ENCODE measurements around the gene NBEAL1.

NBEAL1 gene

GRCh38 chr2:203135105-203135504 is 120.4 kb downstream of the NBEAL1 start:
- H3F3A ChIP-seq (ENCODE audit: insufficient read depth, low read length), result no peaks in the 10 kb centered on the region
- H3K36me3 ChIP-seq (replicated peaks; ENCODE audit: insufficient read depth, low read length), result no peaks in the 10 kb centered on the region
- H3K4me3 ChIP-seq (ENCODE audit: low read length), result no peak overlapping the region
- DNase-seq, result no peak
- H4K20me1 ChIP-seq (ENCODE audit: insufficient read depth, low read length), result no peaks in the 10 kb centered on the region
- no peak overlapping the region for H2AFZ ChIP-seq (ENCODE audit: low read length)
- H3K79me2 ChIP-seq (ENCODE audit: low read length), result no peaks in the 10 kb centered on the region
- no peaks in the 10 kb centered on the region for H3K4me1 ChIP-seq (ENCODE audit: low read length)
- no peak overlapping the region for H3K27ac ChIP-seq (ENCODE audit: low read length)
- H3K9me2 ChIP-seq (replicated peaks; ENCODE audit: insufficient read depth, low read length), result no peaks in the 10 kb centered on the region
- no peak for TF ChIP-seq EZH2 (optimal IDR thresholded peaks at IDR 0.05; ENCODE audit: low read depth, low read length)
- no peak for TF ChIP-seq EZH2phosphoT487 (IDR thresholded peaks at IDR 0.05; ENCODE audit: low read length)
- no peak for TF ChIP-seq CTCF (IDR thresholded peaks at IDR 0.05; ENCODE audit: low read length)
- no peak overlapping the region for H3K9ac ChIP-seq (ENCODE audit: low read length)
- no peak overlapping the region for H3K4me2 ChIP-seq (ENCODE audit: low read depth, low read length)
- no peaks in the 10 kb centered on the region for H3K27me3 ChIP-seq (replicated peaks; ENCODE audit: insufficient read depth, low read length)
- H3K9me3 ChIP-seq (replicated peaks; ENCODE audit: insufficient read depth, low read length), result no peaks in the 10 kb centered on the region

- H3K9ac ChIP-seq (ENCODE audit: low read length), result no peak overlapping the region
- H3K4me1 ChIP-seq (ENCODE audit: low read length), result no peaks in the 10 kb centered on the region
- no peaks in the 10 kb centered on the region for H3K36me3 ChIP-seq (replicated peaks; ENCODE audit: insufficient read depth, low read length)
- no peak for DNase-seq
- no peaks in the 10 kb centered on the region for H3K9me2 ChIP-seq (replicated peaks; ENCODE audit: insufficient read depth, low read length)
- H3K9me3 ChIP-seq (replicated peaks; ENCODE audit: insufficient read depth, low read length), result no peaks in the 10 kb centered on the region
- H3K79me2 ChIP-seq (ENCODE audit: low read length), result no peaks in the 10 kb centered on the region
- no peak overlapping the region for H2AFZ ChIP-seq (ENCODE audit: low read length)
- H4K20me1 ChIP-seq (ENCODE audit: insufficient read depth, low read length), result no peaks in the 10 kb centered on the region
- H3K27ac ChIP-seq (ENCODE audit: low read length), result no peak overlapping the region
- TF ChIP-seq CTCF (IDR thresholded peaks at IDR 0.05; ENCODE audit: low read length) (no peak), EZH2 (optimal IDR thresholded peaks at IDR 0.05; ENCODE audit: low read depth, low read length) (no peak), EZH2phosphoT487 (IDR thresholded peaks at IDR 0.05; ENCODE audit: low read length) (no peak)
- H3F3A ChIP-seq (ENCODE audit: insufficient read depth, low read length), result no peaks in the 10 kb centered on the region
- H3K4me2 ChIP-seq (ENCODE audit: low read depth, low read length), result no peak overlapping the region
- H3K27me3 ChIP-seq (replicated peaks; ENCODE audit: insufficient read depth, low read length), result no peaks in the 10 kb centered on the region
- no peak overlapping the region for H3K4me3 ChIP-seq (ENCODE audit: low read length)
These were observed 128.7 kb downstream of the NBEAL1 start for GRCh38 chr2:203143391-203143790.

- Histone ChIP-seq H3K27ac (ENCODE audit: low read length) (no peak overlapping the region), H3K36me3 (replicated peaks; ENCODE audit: insufficient read depth, low read length) (no peaks in the 10 kb centered on the region), H3K9me2 (replicated peaks; ENCODE audit: insufficient read depth, low read length) (no peaks in the 10 kb centered on the region), H4K20me1 (ENCODE audit: insufficient read depth, low read length) (no peaks in the 10 kb centered on the region), H3K9me3 (replicated peaks; ENCODE audit: insufficient read depth, low read length) (no peaks in the 10 kb centered on the region), H3K79me2 (ENCODE audit: low read length) (no peaks in the 10 kb centered on the region), H3K9ac (ENCODE audit: low read length) (no peak overlapping the region), H3K4me3 (ENCODE audit: low read length) (no peak overlapping the region), H3F3A (ENCODE audit: insufficient read depth, low read length) (no peaks in the 10 kb centered on the region), H3K27me3 (replicated peaks; ENCODE audit: insufficient read depth, low read length) (no peaks in the 10 kb centered on the region), H3K4me1 (ENCODE audit: low read length) (no peaks in the 10 kb centered on the region), H3K4me2 (ENCODE audit: low read depth, low read length) (no peak overlapping the region), H2AFZ (ENCODE audit: low read length) (no peak overlapping the region)
- DNase-seq, result no peak
- TF ChIP-seq EZH2phosphoT487 (IDR thresholded peaks at IDR 0.05; ENCODE audit: low read length) (no peak), CTCF (IDR thresholded peaks at IDR 0.05; ENCODE audit: low read length) (no peak), EZH2 (optimal IDR thresholded peaks at IDR 0.05; ENCODE audit: low read depth, low read length) (no peak)
These were observed 134.5 kb downstream of the NBEAL1 start for GRCh38 chr2:203149194-203149593.

All from MM.1S (cell line).